Measurements from ENCODE around the gene APOC3.

- TF ChIP-seq NR2C1 (IDR thresholded peaks at IDR 0.05) (no peak), NR2C1 (tag; IDR thresholded peaks at IDR 0.05) (no peak), RAD21 (CRISPR knock-in tag; conservative IDR thresholded peaks at IDR 0.05 in 1 of 2, IDR thresholded peaks at IDR 0.05 in 1 of 2) (no peak), NR2C2 (CRISPR knock-in tag; IDR thresholded peaks at IDR 0.05) (no peak), NR2C2 (tag; IDR thresholded peaks at IDR 0.05) (no peak), RAD51 (IDR thresholded peaks at IDR 0.05; ENCODE audit: borderline replicate concordance, low read depth) (no peak), RFX5 (IDR thresholded peaks at IDR 0.05; ENCODE audit: low read depth, low read length) (no peak)
- TF ChIP-seq, protein P1, sequence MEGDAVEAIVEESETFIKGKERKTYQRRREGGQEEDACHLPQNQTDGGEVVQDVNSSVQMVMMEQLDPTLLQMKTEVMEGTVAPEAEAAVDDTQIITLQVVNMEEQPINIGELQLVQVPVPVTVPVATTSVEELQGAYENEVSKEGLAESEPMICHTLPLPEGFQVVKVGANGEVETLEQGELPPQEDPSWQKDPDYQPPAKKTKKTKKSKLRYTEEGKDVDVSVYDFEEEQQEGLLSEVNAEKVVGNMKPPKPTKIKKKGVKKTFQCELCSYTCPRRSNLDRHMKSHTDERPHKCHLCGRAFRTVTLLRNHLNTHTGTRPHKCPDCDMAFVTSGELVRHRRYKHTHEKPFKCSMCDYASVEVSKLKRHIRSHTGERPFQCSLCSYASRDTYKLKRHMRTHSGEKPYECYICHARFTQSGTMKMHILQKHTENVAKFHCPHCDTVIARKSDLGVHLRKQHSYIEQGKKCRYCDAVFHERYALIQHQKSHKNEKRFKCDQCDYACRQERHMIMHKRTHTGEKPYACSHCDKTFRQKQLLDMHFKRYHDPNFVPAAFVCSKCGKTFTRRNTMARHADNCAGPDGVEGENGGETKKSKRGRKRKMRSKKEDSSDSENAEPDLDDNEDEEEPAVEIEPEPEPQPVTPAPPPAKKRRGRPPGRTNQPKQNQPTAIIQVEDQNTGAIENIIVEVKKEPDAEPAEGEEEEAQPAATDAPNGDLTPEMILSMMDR (IDR thresholded peaks at IDR 0.05 in 2 of 3, conservative IDR thresholded peaks at IDR 0.05 in 1 of 3; ENCODE audit: insufficient read depth in 2 of 3, low read depth in 1 of 3, low read length in 3 of 3), result no peak
These were observed 14.0 kb downstream of the APOC3 start for GRCh38 chr11:116843661-116844060.

All from K562 (cell line).